Measurements from ENCODE around the gene GGTLC2.
"Not testable (repeated sequence)": the region's sequence is repeated elsewhere in the genome, so short reads cannot be mapped to it uniquely, and the experiment has no call there.

GGTLC2 gene

DNA sequence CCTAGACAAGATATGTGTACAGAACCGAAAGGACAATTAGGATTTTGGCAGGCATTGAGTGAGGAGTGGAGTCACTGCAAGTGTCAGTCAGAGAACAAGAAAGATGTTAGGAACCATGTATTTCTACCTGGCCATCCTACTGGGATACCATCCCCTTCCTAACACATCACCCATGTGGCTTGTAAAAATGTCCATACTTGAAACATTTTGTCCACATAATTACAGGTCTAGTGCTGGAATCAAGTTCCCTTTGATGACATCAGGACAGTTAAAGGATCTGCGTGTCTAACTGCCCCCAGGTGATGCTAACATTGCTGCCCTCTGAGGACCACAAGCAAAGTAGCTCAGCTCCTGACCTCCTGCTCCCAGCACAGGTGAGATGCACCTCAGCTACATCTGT, 31.9 kb upstream of the GGTLC2 start:
- H3K4me3 ChIP-seq (ENCODE audit: low read length), result no peak overlapping the region
- H3K36me3 ChIP-seq (ENCODE audit: control insufficient read depth, insufficient read depth, low read length), result no peaks in the 10 kb centered on the region
- no peaks in the 10 kb centered on the region for H3K4me1 ChIP-seq (ENCODE audit: control insufficient read depth, insufficient read depth, low read length)
- H3K27ac ChIP-seq (ENCODE audit: low read length), result no peak overlapping the region
- no peak for DNase-seq (ENCODE audit: low read depth, low spot score)
- WGBS (ENCODE audit: insufficient coverage, insufficient read length), result no CpG with 5 or more reads among the region's 2 CpGs
- H3K9me3 ChIP-seq (ENCODE audit: control insufficient read depth, insufficient read depth, low read length), result no peaks in the 10 kb centered on the region; the same call in 1 of the 2 replicates
- no peaks in the 10 kb centered on the region; the same call in 1 of the 2 replicates for H3K27me3 ChIP-seq (ENCODE audit: control insufficient read depth, insufficient read depth, low read length)

GRCh38 chr22:22614065-22614464, 30.3 kb upstream of the GGTLC2 start:
- no peak for DNase-seq (ENCODE audit: low read depth, low spot score)
- no peak overlapping the region for H3K27ac ChIP-seq (ENCODE audit: low read length)
- no peak overlapping the region for H3K4me3 ChIP-seq (ENCODE audit: low read length)
- no peaks in the 10 kb centered on the region; the same call in 1 of the 2 replicates for H3K27me3 ChIP-seq (ENCODE audit: control insufficient read depth, insufficient read depth, low read length)
- no peaks in the 10 kb centered on the region; the same call in 1 of the 2 replicates for H3K9me3 ChIP-seq (ENCODE audit: control insufficient read depth, insufficient read depth, low read length)
- no peaks in the 10 kb centered on the region for H3K4me1 ChIP-seq (ENCODE audit: control insufficient read depth, insufficient read depth, low read length)
- WGBS (ENCODE audit: insufficient coverage, insufficient read length), result no CpG with 5 or more reads among the region's 3 CpGs
- no peaks in the 10 kb centered on the region for H3K36me3 ChIP-seq (ENCODE audit: control insufficient read depth, insufficient read depth, low read length)

GRCh38 chr22:22616636-22617035, 27.8 kb upstream of the GGTLC2 start:
- WGBS (ENCODE audit: insufficient coverage, insufficient read length), result no CpG with 5 or more reads among the region's 5 CpGs
- H3K4me1 ChIP-seq (ENCODE audit: control insufficient read depth, insufficient read depth, low read length), result no peaks in the 10 kb centered on the region
- H3K27me3 ChIP-seq (ENCODE audit: control insufficient read depth, insufficient read depth, low read length), result no peaks in the 10 kb centered on the region; the same call in 1 of the 2 replicates
- no peaks in the 10 kb centered on the region for H3K9me3 ChIP-seq (ENCODE audit: control insufficient read depth, insufficient read depth, low read length)
- DNase-seq (ENCODE audit: low read depth, low spot score), result no peak
- no peak overlapping the region for H3K4me3 ChIP-seq (ENCODE audit: low read length)
- no peak overlapping the region for H3K27ac ChIP-seq (ENCODE audit: low read length)
- no peaks in the 10 kb centered on the region for H3K36me3 ChIP-seq (ENCODE audit: control insufficient read depth, insufficient read depth, low read length)

GRCh38 chr22:22618448-22618847, 26.0 kb upstream of the GGTLC2 start:
- Histone ChIP-seq H3K4me1 (ENCODE audit: control insufficient read depth, insufficient read depth, low read length) (no peaks in the 10 kb centered on the region), H3K27ac (ENCODE audit: low read length) (no peak overlapping the region), H3K36me3 (ENCODE audit: control insufficient read depth, insufficient read depth, low read length) (no peaks in the 10 kb centered on the region), H3K9me3 (ENCODE audit: control insufficient read depth, insufficient read depth, low read length) (no peaks in the 10 kb centered on the region), H3K27me3 (ENCODE audit: control insufficient read depth, insufficient read depth, low read length) (no peaks in the 10 kb centered on the region; the same call in 1 of the 2 replicates), H3K4me3 (ENCODE audit: low read length) (no peak overlapping the region)
- WGBS (ENCODE audit: insufficient coverage, insufficient read length), result no CpG with 5 or more reads among the region's 7 CpGs
- DNase-seq (ENCODE audit: low read depth, low spot score), result no peak

- Histone ChIP-seq H3K9me3 (ENCODE audit: control insufficient read depth, insufficient read depth, low read length) (no peaks in the 10 kb centered on the region), H3K27ac (ENCODE audit: low read length) (no peak overlapping the region), H3K4me3 (ENCODE audit: low read length) (no peak overlapping the region), H3K36me3 (ENCODE audit: control insufficient read depth, insufficient read depth, low read length) (no peaks in the 10 kb centered on the region), H3K27me3 (ENCODE audit: control insufficient read depth, insufficient read depth, low read length) (no peaks in the 10 kb centered on the region; the same call in 1 of the 2 replicates), H3K4me1 (ENCODE audit: control insufficient read depth, insufficient read depth, low read length) (no peaks in the 10 kb centered on the region)
- no CpG with 5 or more reads among the region's 2 CpGs for WGBS (ENCODE audit: insufficient coverage, insufficient read length)
- DNase-seq (ENCODE audit: low read depth, low spot score), result no peak
These were observed 25.5 kb upstream of the GGTLC2 start for GRCh38 chr22:22618923-22619322.

DNA sequence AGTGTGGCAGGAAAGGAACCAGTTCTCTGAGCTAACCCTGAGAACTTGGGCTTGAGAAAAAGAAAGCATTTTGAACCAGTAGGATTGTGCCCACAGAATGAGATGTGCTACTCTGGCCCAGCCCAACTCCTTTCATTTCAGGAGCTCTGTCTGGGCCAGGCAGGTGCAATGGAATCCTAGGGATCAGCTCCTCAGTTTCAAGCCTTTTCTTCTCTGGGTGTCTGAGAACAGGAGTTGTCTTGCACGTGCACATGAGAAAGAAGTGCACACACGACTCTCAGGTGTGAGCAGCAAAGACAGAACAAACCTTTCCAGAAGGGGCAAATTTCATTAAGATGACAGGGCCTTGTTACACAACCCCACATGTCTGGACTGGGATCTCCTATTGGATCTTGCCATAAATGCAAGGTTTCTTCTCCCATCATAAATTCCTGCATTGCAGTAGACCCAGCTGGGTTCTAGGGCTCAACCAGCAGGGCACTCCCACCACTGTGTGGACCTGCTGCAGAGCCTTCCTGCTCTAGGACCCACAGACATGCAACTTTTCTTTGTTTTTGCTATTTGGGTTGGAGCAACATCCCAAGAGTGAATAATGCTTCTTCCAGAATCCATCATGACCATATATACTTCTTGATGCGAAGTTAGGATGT, 24.5 kb upstream of the GGTLC2 start:
- no peaks in the 10 kb centered on the region for H3K36me3 ChIP-seq (ENCODE audit: control insufficient read depth, insufficient read depth, low read length)
- no CpG with 5 or more reads among the region's 3 CpGs for WGBS (ENCODE audit: insufficient coverage, insufficient read length)
- H3K4me1 ChIP-seq (ENCODE audit: control insufficient read depth, insufficient read depth, low read length), result no peaks in the 10 kb centered on the region
- no peak overlapping the region for H3K4me3 ChIP-seq (ENCODE audit: low read length)
- DNase-seq (ENCODE audit: low read depth, low spot score), result no peak
- no peak overlapping the region for H3K27ac ChIP-seq (ENCODE audit: low read length)
- H3K27me3 ChIP-seq (ENCODE audit: control insufficient read depth, insufficient read depth, low read length), result no peaks in the 10 kb centered on the region; the same call in 1 of the 2 replicates
- no peaks in the 10 kb centered on the region for H3K9me3 ChIP-seq (ENCODE audit: control insufficient read depth, insufficient read depth, low read length)

- not testable (repeated sequence) for H3K36me3 ChIP-seq (ENCODE audit: control insufficient read depth, insufficient read depth, low read length); H3K27ac ChIP-seq (ENCODE audit: low read length); H3K4me1 ChIP-seq (ENCODE audit: control insufficient read depth, insufficient read depth, low read length); DNase-seq (ENCODE audit: low read depth, low spot score); H3K9me3 ChIP-seq (ENCODE audit: control insufficient read depth, insufficient read depth, low read length); H3K27me3 ChIP-seq (ENCODE audit: control insufficient read depth, insufficient read depth, low read length); H3K4me3 ChIP-seq (ENCODE audit: low read length)
- WGBS (ENCODE audit: insufficient coverage, insufficient read length), result no CpG with 5 or more reads among the region's 18 CpGs
These were observed 15.6 kb upstream of the GGTLC2 start for GRCh38 chr22:22628546-22629495.

GRCh38 chr22:22631223-22631652, 13.2 kb upstream of the GGTLC2 start:
- not testable (repeated sequence) for DNase-seq (ENCODE audit: low read depth, low spot score)
- no CpG with 5 or more reads among the region's 7 CpGs for WGBS (ENCODE audit: insufficient coverage, insufficient read length)

DNA sequence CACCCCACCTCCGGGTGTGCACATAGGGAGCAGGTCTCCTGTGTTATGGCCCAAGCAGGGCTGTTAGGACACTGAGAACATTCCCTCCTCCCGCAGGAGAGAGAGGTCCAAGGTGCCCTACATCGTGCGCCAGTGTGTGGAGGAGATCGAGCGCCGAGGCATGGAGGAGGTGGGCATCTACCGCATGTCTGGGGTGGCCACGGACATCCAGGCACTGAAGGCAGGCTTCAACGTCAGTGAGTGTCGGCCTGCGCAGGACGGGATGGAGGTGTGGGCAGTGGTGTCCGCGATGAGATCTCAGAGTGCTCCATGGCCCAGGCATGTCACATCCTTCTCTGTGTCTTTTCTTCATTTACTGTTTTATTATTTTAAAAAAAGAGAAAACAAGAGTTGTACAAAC, 12.2 kb upstream of the GGTLC2 start:
- not testable (repeated sequence) for DNase-seq (ENCODE audit: low read depth, low spot score); H3K9me3 ChIP-seq (ENCODE audit: control insufficient read depth, insufficient read depth, low read length); H3K4me1 ChIP-seq (ENCODE audit: control insufficient read depth, insufficient read depth, low read length); H3K4me3 ChIP-seq (ENCODE audit: low read length); H3K36me3 ChIP-seq (ENCODE audit: control insufficient read depth, insufficient read depth, low read length); H3K27ac ChIP-seq (ENCODE audit: low read length); H3K27me3 ChIP-seq (ENCODE audit: control insufficient read depth, insufficient read depth, low read length)
- no CpG with 5 or more reads among the region's 15 CpGs for WGBS (ENCODE audit: insufficient coverage, insufficient read length)

More at GRCh38 chr22:22631223-22631652, 13.2 kb upstream of the GGTLC2 start:
- not testable (repeated sequence) for H3K4me1 ChIP-seq (ENCODE audit: control insufficient read depth, insufficient read depth, low read length); H3K4me3 ChIP-seq (ENCODE audit: low read length); H3K9me3 ChIP-seq (ENCODE audit: control insufficient read depth, insufficient read depth, low read length); H3K27ac ChIP-seq (ENCODE audit: low read length); H3K27me3 ChIP-seq (ENCODE audit: control insufficient read depth, insufficient read depth, low read length); H3K36me3 ChIP-seq (ENCODE audit: control insufficient read depth, insufficient read depth, low read length)

GRCh38 chr22:22633533-22633932, 10.9 kb upstream of the GGTLC2 start:
- not testable (repeated sequence) for H3K27me3 ChIP-seq (ENCODE audit: control insufficient read depth, insufficient read depth, low read length); H3K27ac ChIP-seq (ENCODE audit: low read length); H3K4me1 ChIP-seq (ENCODE audit: control insufficient read depth, insufficient read depth, low read length); H3K36me3 ChIP-seq (ENCODE audit: control insufficient read depth, insufficient read depth, low read length); H3K9me3 ChIP-seq (ENCODE audit: control insufficient read depth, insufficient read depth, low read length); DNase-seq (ENCODE audit: low read depth, low spot score); H3K4me3 ChIP-seq (ENCODE audit: low read length)
- WGBS (ENCODE audit: insufficient coverage, insufficient read length), result no CpG with 5 or more reads among the region's 14 CpGs
